IPS DF 6.9 (cell line): ENCODE results near the gene RIC1.
"Not testable (repeated sequence)": the region's sequence is repeated elsewhere in the genome, so short reads cannot be mapped to it uniquely, and the experiment has no call there.

Source experiments
- DNase-seq: peaks from one replicate; pipeline ENCODE4 v3.0.0-alpha.2; 2013; ENCODE audit warnings: low read depth, low spot score
- H3K27ac ChIP-seq: one replicate; pipeline ENCODE4 v1.5.1; 2013; ENCODE audit warnings: low read length, control low read depth
- H3K27me3 ChIP-seq: 2 replicates; pipeline ENCODE4 v1.6.1; 2013; ENCODE audit warnings: mild to moderate bottlenecking, low read length; ENCODE audit not compliant: control insufficient read depth, insufficient read depth
- H3K36me3 ChIP-seq: 2 replicates; pipeline ENCODE4 v1.6.1; 2013; ENCODE audit warnings: low read length; ENCODE audit not compliant: control insufficient read depth, insufficient read depth
- H3K4me1 ChIP-seq: 2 replicates; pipeline ENCODE4 v1.6.1; 2013; ENCODE audit warnings: low read length; ENCODE audit not compliant: control insufficient read depth, insufficient read depth
- H3K4me3 ChIP-seq: 2 replicates; pipeline ENCODE4 v1.5.1; 2013; ENCODE audit warnings: mild to moderate bottlenecking, low read length
- H3K9me3 ChIP-seq: 2 replicates; pipeline ENCODE4 v1.6.1; 2013; ENCODE audit warnings: low read length, inconsistent platforms; ENCODE audit not compliant: control insufficient read depth, insufficient read depth
- WGBS: extraction: QIAGEN DNeasy Blood & Tissue Kit; methylation state at CpG from one replicate; pipeline ENCODE4 v1.1.7; 2013; ENCODE audit warnings: mixed read lengths, missing lambda C conversion rate; ENCODE audit not compliant: insufficient read length, insufficient coverage; 5-methylcytosine and 5-hydroxymethylcytosine counted together

RIC1 gene

DNA sequence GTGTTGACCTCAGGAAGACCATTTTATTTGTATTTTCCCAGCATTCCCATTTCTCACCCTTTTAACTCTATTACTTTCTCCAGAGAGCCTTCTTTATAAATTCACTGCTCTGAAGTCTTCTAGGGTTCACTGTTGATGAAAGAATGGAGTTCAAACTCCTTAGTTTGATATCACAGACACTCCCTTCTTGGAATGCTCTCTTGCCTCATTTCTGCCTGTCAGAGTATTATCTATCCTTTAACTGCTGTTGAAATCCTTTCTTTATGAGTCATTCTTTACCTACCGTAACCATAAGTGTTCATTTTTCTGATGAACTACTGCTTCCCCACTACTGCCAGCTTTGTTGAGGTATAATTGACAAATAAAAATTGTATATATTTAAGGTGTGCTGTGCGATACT is 4.3 kb downstream of the RIC1 start:
- Histone ChIP-seq H3K27ac (no peak overlapping the region), H3K9me3 (no peaks in the 10 kb centered on the region), H3K27me3 (no peaks in the 10 kb centered on the region), H3K4me1 (no peaks in the 10 kb centered on the region), H3K4me3 (no peak overlapping the region), H3K36me3 (no peaks in the 10 kb centered on the region)
- WGBS = no CpG with 5 or more reads among the region's 2 CpGs
- no peak for DNase-seq

DNA sequence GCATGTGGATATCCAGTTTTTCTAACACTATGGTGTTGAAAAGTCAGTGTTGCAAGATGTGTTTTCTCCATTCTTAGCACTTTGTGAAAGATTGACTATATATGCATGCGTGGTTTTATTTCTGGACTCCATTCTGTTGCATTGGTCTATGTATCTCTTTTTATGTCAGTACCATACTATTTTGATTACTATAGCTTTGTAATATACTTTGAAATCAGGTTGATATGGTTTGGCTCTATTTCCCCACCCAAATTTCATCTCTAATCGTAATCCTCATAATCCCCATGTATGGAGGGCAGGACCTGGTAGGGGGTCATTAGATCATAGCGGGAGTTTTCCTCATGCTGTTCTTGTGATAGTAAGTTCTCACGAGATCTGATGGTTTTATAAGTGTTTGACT is 6.5 kb downstream of the RIC1 start:
- no peak overlapping the region for H3K4me3 ChIP-seq
- WGBS = no CpG with 5 or more reads among the region's 4 CpGs
- no peak overlapping the region for H3K27ac ChIP-seq
- no peaks in the 10 kb centered on the region; the same call in 1 of the 2 replicates for H3K9me3 ChIP-seq
- H3K4me1 ChIP-seq = no peaks in the 10 kb centered on the region
- H3K27me3 ChIP-seq = no peaks in the 10 kb centered on the region
- DNase-seq = no peak
- no peaks in the 10 kb centered on the region for H3K36me3 ChIP-seq

DNA sequence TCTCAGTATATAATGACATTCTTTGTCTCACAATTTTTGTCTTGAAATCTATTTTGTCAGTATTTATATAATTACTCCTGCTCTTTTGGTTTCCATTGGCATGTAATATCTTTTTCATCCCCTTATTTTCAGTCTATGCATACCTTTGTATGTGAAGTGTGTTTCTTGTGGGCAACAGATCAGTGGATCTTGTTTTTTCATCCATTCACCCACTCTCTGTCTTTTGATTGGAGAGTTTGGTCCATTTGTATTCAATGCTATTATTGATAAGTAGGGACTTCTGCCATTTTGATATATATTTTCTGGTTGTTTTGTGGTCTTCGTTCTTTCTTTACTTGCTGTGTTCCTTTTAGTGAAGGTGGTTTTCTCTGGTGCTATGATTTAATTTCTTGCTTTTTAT is 10.9 kb downstream of the RIC1 start:
- no peak for DNase-seq
- Histone ChIP-seq H3K4me3 (no peak overlapping the region), H3K4me1 (no peaks in the 10 kb centered on the region), H3K9me3 (no peaks in the 10 kb centered on the region; the same call in 1 of the 2 replicates), H3K27me3 (no peaks in the 10 kb centered on the region), H3K36me3 (no peaks in the 10 kb centered on the region), H3K27ac (no peak overlapping the region)
- no CpG with 5 or more reads among the region's 1 CpG for WGBS

DNA sequence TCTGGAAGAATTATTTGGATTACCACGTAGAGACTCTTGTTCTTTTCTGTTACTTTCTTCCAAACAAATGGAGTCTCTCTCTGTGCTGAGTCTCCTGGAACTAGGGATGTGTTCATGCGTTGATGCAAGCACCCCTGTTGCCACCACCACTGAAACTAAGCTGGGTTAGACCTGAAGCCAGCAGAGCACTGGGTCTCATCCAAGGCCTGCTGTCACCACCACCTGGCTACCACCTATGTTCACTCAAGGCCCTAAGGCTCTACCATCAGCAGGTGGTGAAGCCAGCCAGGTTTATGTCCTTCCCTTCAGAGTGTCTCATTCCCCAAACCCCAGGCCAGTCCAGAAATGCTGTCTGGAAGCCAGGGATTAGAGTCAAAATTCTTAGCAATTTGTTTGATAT is 13.3 kb downstream of the RIC1 start:
- no peaks in the 10 kb centered on the region for H3K36me3 ChIP-seq
- DNase-seq = no peak
- no CpG with 5 or more reads among the region's 2 CpGs for WGBS
- no peaks in the 10 kb centered on the region for H3K27me3 ChIP-seq
- no peaks in the 10 kb centered on the region for H3K4me1 ChIP-seq
- no peaks in the 10 kb centered on the region; the same call in 1 of the 2 replicates for H3K9me3 ChIP-seq
- no peak overlapping the region for H3K4me3 ChIP-seq
- H3K27ac ChIP-seq = no peak overlapping the region

DNA sequence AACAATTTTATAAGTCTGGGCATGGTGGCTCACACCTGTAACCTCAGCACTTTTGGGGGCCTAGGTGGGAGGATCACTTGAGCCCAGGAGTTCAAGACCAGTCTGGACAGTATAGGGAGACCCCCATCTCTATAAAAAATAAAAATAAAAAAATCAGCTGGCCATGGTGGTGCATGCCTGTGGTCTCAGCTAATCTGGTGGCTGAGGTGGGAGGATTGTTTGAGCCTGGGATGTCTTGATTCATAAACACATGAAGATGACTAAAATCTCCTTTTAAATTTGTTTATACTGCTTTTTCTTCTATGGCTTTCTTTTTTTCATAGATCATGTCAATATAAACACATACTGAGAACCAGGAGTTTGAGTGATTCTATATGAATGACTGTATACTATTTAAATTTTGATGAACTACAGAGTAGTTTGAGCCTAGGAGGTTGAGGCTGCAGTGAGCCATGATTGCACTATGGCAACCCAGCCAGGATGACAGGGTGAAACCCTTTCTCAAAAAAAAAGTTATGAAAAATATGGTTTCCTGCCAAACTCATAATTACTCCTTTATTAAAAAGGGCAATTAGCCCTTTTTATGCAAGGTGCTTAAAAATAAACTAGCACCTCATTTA is 14.2 kb downstream of the RIC1 start:
- no peak for DNase-seq
- H3K4me1 ChIP-seq = no peaks in the 10 kb centered on the region
- H3K36me3 ChIP-seq = no peaks in the 10 kb centered on the region
- no peaks in the 10 kb centered on the region; the same call in 1 of the 2 replicates for H3K9me3 ChIP-seq
- H3K4me3 ChIP-seq = no peak overlapping the region
- H3K27ac ChIP-seq = no peak overlapping the region
- no peaks in the 10 kb centered on the region for H3K27me3 ChIP-seq

DNA sequence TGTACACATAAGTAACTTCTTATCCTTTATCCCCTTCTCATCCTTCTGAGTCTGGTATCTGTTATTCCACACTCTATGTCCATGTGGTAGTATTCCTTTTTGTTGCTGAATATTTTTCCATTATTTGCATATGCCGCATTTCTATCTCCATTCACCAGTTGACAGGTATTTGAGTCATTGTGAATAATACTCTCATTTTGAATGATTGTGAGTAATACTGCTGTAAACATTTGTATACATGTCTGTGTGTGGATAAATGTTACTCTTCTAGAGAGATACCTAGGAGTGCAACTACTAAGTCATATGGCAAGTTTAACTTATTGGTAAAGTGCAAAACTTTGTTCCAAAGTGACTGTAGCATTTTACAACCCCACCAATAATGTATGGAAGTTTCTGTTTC is 15.6 kb downstream of the RIC1 start:
- Histone ChIP-seq H3K9me3 (no peaks in the 10 kb centered on the region; the same call in 1 of the 2 replicates), H3K36me3 (no peaks in the 10 kb centered on the region), H3K27ac (no peak overlapping the region), H3K4me1 (no peaks in the 10 kb centered on the region), H3K4me3 (no peak overlapping the region), H3K27me3 (no peaks in the 10 kb centered on the region)
- WGBS = no CpG with 5 or more reads among the region's 1 CpG
- no peak for DNase-seq

DNA sequence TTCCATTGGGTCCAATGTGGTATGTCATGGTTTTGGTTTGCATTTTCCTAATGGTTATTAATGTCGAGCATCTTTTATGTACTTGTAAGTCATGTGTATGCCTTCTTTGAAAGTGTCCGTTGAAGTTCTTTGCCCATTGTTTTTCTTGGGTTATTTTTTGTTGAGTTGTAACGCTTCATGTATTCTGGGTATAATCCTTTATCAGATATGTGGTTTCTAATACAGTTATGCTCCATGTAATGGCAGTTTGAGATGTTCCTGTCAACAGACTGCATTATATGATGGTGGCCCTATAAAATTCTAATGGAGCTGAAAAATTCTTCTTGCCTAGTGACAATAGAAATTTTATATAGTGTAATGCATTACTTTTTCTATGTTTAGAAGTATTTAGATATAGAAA is 17.2 kb downstream of the RIC1 start:
- WGBS = no CpG with 5 or more reads among the region's 3 CpGs

DNA sequence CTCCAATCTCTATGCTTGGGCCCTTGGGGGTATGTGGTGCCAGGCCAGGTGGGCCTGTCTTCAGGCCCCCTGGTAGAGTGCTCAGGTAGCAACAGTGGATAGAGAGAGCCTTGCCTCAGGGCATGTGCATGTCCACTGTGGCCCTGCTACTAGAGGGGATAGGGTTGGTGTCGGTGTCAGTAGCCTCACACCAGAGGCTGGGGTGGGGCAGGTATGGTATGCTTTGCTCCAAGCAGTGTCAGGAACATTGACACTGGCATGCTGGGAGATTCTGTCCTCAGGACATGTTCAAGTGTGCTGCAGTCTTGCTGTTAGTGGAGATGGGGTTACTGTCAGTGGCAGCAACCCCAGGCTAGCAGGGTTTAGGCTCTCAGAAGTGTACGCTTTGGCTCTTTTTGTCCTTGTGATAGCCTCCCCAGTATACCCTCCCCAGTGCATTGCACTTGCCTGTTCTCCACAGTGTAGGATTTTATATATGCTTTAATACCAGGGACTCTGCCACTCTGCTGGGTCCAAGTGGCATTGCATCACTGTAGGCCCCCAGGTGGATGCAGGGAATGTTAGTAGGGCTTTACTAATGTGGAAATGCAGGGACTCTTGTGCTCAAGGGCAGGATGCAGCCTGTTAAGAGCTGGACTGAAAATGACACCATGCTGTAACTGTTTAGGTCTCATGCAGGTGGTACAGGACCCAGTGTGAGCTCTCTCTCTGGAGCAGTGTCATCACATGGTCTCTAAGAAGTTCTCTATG is 21.6 kb downstream of the RIC1 start:
- no CpG with 5 or more reads among the region's 2 CpGs for WGBS
- no peak overlapping the region for H3K27ac ChIP-seq
- DNase-seq = no peak
- no peaks in the 10 kb centered on the region for H3K9me3 ChIP-seq
- no peaks in the 10 kb centered on the region for H3K27me3 ChIP-seq
- H3K4me1 ChIP-seq = no peaks in the 10 kb centered on the region
- no peak overlapping the region for H3K4me3 ChIP-seq
- H3K36me3 ChIP-seq = no peaks in the 10 kb centered on the region

More for the DNA sequence above, 17.2 kb downstream of the RIC1 start:
- no peaks in the 10 kb centered on the region for H3K27me3 ChIP-seq
- no peak for DNase-seq
- no peak overlapping the region for H3K4me3 ChIP-seq
- H3K4me1 ChIP-seq = no peaks in the 10 kb centered on the region
- no peak overlapping the region for H3K27ac ChIP-seq
- no peaks in the 10 kb centered on the region for H3K9me3 ChIP-seq
- no peaks in the 10 kb centered on the region for H3K36me3 ChIP-seq

DNA sequence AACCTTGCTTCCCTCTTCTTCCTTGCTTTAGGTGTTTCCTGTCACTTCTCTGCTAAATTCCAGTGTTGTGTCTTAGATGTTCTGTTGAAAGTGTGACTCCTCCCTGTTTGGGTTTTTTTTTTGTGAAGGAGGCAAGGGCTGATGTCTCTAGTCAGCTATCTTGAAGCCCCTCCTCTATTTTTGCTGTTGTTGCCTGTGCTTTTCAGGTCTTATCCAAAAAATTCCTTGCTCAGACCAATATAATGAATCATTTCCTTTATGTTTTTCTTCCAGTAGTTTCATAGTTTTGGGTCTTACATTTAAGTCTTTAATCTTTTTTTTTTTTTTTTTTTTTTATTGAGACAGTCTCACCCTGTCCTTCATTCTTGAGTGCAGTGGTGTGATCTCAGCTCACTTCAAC is 22.3 kb downstream of the RIC1 start:
- H3K27ac ChIP-seq = no peak overlapping the region
- no peak overlapping the region for H3K4me3 ChIP-seq
- no peaks in the 10 kb centered on the region for H3K9me3 ChIP-seq
- H3K27me3 ChIP-seq = no peaks in the 10 kb centered on the region
- no peaks in the 10 kb centered on the region for H3K4me1 ChIP-seq
- no peak for DNase-seq
- H3K36me3 ChIP-seq = no peaks in the 10 kb centered on the region

DNA sequence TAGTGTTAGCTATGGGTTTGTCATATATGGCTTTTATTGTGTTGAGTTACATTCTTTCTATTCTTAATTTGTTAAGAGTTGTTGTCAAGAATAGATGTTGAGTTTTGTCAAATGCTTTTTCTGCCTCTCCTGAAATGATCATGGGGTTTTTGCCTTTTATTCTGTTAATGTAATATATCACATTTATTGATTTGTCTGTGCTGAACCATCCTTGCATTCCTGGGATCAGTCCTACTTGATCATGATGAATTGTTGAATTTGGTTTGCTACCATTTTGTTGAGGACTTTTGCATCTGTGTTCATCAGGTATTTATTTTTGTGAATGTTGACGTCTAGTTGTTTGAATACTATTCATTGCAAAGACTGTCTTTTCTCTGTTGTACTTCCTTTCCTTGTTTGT is 23.9 kb downstream of the RIC1 start:
- no peaks in the 10 kb centered on the region for H3K36me3 ChIP-seq

DNA sequence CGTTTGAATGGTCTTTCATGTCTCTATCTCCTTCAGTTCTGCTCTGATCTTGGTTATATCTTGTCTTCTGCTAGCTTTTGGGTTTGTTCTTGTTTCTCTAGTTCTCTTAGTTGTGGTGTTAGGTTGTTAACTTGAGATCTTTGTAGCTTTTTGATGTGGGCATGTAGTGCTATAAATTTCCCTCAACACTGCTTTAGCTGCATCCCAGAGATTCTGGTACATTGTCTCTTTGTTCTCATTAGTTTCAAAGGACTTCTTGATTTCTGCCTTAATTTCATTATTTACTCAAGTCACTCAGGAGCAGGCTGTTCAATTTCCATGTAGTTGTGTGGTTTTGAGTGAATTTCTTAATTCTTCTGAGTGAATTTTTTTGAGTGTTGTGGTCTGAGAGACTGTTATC is 33.9 kb downstream of the RIC1 start:
- not testable (repeated sequence) for H3K27me3 ChIP-seq, H3K4me1 ChIP-seq, H3K27ac ChIP-seq, H3K4me3 ChIP-seq, H3K36me3 ChIP-seq, H3K9me3 ChIP-seq, DNase-seq
- WGBS = no CpG with 5 or more reads among the region's 1 CpG

More for the DNA sequence above, 23.9 kb downstream of the RIC1 start:
- H3K4me1 ChIP-seq = no peaks in the 10 kb centered on the region
- H3K27ac ChIP-seq = no peak overlapping the region
- no peak for DNase-seq
- no peak overlapping the region for H3K4me3 ChIP-seq
- no peaks in the 10 kb centered on the region for H3K9me3 ChIP-seq
- WGBS = no CpG with 5 or more reads among the region's 1 CpG
- H3K27me3 ChIP-seq = no peaks in the 10 kb centered on the region
